ENCODE measurements around the gene NOD1. TPM values are rescaled to one million over a fixed set of nuclear protein-coding genes. Genes with fewer than 3 reads are reported as not detected.
"Not testable (repeated sequence)": the region's sequence is repeated elsewhere in the genome, so short reads cannot be mapped to it uniquely, and the experiment has no call there.

The NOD1 gene
- total RNA-seq, 3 donors from 2014 or later, result 13.2 to 14.4 (median 13.2) TPM

GRCh38 chr7:30514177-30514576 lies 35.6 kb upstream of the NOD1 start:
- TF ChIP-seq, protein P1, sequence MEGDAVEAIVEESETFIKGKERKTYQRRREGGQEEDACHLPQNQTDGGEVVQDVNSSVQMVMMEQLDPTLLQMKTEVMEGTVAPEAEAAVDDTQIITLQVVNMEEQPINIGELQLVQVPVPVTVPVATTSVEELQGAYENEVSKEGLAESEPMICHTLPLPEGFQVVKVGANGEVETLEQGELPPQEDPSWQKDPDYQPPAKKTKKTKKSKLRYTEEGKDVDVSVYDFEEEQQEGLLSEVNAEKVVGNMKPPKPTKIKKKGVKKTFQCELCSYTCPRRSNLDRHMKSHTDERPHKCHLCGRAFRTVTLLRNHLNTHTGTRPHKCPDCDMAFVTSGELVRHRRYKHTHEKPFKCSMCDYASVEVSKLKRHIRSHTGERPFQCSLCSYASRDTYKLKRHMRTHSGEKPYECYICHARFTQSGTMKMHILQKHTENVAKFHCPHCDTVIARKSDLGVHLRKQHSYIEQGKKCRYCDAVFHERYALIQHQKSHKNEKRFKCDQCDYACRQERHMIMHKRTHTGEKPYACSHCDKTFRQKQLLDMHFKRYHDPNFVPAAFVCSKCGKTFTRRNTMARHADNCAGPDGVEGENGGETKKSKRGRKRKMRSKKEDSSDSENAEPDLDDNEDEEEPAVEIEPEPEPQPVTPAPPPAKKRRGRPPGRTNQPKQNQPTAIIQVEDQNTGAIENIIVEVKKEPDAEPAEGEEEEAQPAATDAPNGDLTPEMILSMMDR (IDR thresholded peaks at IDR 0.05), result no peak
- Histone ChIP-seq H3K4me3 (no peak overlapping the region), H3K9me3 (no peaks in the 10 kb centered on the region), H3K36me3 (ENCODE audit: low read depth) (no peaks in the 10 kb centered on the region), H3K4me1 (ENCODE audit: low read depth) (no peaks in the 10 kb centered on the region)
- ATAC-seq (no peak), DNase-seq (no peak)
- intact Hi-C loops (cut with DNase I, micrococcal nuclease), result no loop called here

- Histone ChIP-seq H3K36me3 (ENCODE audit: low read depth) (no peaks in the 10 kb centered on the region), H3K9me3 (no peaks in the 10 kb centered on the region), H3K4me3 (no peak overlapping the region), H3K4me1 (ENCODE audit: low read depth) (no peaks in the 10 kb centered on the region)
- no peak for DNase-seq
- ATAC-seq, result no peak
- intact Hi-C loops (cut with DNase I, micrococcal nuclease), result no loop called here
- TF ChIP-seq, protein P1 (IDR thresholded peaks at IDR 0.05), result no peak
Measured at GRCh38 chr7:30513762-30514161, 35.2 kb upstream of the NOD1 start.

- ATAC-seq, result no peak
- no peaks in the 10 kb centered on the region for H3K9me3 ChIP-seq
- intact Hi-C loops (cut with DNase I, micrococcal nuclease), result no loop called here
- no peak overlapping the region for H3K4me3 ChIP-seq
- TF ChIP-seq, protein P1 (IDR thresholded peaks at IDR 0.05), result no peak
- H3K4me1 ChIP-seq (ENCODE audit: low read depth), result no peaks in the 10 kb centered on the region
- no peaks in the 10 kb centered on the region for H3K36me3 ChIP-seq (ENCODE audit: low read depth)
- no peak for DNase-seq
Measured at GRCh38 chr7:30511973-30512662, 33.5 kb upstream of the NOD1 start.

- no peak for DNase-seq
- no peaks in the 10 kb centered on the region for H3K4me1 ChIP-seq (ENCODE audit: low read depth)
- no peaks in the 10 kb centered on the region for H3K36me3 ChIP-seq (ENCODE audit: low read depth)
- no peak for ATAC-seq
- H3K9me3 ChIP-seq, result no peaks in the 10 kb centered on the region
- H3K4me3 ChIP-seq, result no peak overlapping the region
- TF ChIP-seq, protein P1 (IDR thresholded peaks at IDR 0.05), result no peak
- intact Hi-C loops (cut with DNase I, micrococcal nuclease), result no loop called here
Measured at GRCh38 chr7:30511494-30511893, 32.9 kb upstream of the NOD1 start.

GRCh38 chr7:30510124-30511075 lies 31.8 kb upstream of the NOD1 start:
- no peak overlapping the region for H3K4me3 ChIP-seq
- no peaks in the 10 kb centered on the region for H3K36me3 ChIP-seq (ENCODE audit: low read depth)
- intact Hi-C loops (cut with DNase I, micrococcal nuclease), result no loop called here
- DNase-seq, result peak in 1 of 3 donors; percentile 36
- H3K4me1 ChIP-seq (ENCODE audit: low read depth), result no peaks in the 10 kb centered on the region
- no peaks in the 10 kb centered on the region for H3K9me3 ChIP-seq
- TF ChIP-seq, protein P1 (IDR thresholded peaks at IDR 0.05), result peak; percentile 63
- ATAC-seq, result peak; percentile 71

DNA sequence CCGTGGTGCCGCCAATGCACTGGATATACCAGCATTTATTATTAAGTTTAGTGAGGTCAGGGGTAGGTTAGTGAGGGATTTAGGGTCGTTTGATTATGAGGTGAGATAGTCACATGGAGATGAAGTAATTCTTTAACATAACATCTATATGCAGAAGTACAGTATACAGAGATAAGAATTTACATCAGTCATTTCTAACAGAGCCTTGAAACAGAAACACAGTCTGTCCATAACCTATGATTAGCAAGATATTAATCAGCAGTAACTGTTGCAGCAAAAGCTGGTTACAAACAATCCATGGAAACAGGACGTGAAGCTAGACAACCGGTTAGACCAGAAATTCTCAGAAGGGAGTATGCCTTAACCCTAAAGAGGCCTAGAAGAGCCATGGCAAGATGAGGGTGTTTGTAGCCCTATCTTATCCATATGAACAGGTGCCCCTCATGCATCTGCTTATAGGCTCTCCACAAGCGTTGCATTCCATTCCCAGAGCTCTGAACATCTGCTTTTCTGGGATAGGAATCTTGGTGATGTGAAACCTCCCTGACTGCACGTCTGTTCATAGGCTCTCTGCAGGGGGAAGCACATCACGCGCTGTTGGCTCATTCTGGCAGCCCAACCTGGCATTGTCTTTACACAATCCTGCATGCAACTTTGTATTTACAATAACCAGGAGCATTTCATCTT lies 30.7 kb upstream of the NOD1 start:
- intact Hi-C loops (cut with DNase I, micrococcal nuclease); ATAC-seq; H3K4me3 ChIP-seq; H3K36me3 ChIP-seq (ENCODE audit: low read depth); H3K4me1 ChIP-seq (ENCODE audit: low read depth); H3K9me3 ChIP-seq; DNase-seq: not testable (repeated sequence)

GRCh38 chr7:30507346-30507900 lies 28.8 kb upstream of the NOD1 start:
- DNase-seq; intact Hi-C loops (cut with DNase I, micrococcal nuclease); H3K9me3 ChIP-seq; H3K36me3 ChIP-seq (ENCODE audit: low read depth); ATAC-seq; H3K4me3 ChIP-seq: not testable (repeated sequence)
- peaks cover 15% of the 10 kb centered on the region for H3K4me1 ChIP-seq (ENCODE audit: low read depth)
